ENCODE measurements around the gene ITPR2.

- TF ChIP-seq POLR2A (IDR thresholded peaks at IDR 0.05): no peak
- TF ChIP-seq CTCF (IDR thresholded peaks at IDR 0.05): no peak
Observed at GRCh38 chr12:26770239-26771070, 62.5 kb downstream of the ITPR2 start.

Measured in Peyer's patch (tissue), 4 donors.